ENCODE measurements around the gene SLC25A25. TPM values are rescaled to one million over a fixed set of nuclear protein-coding genes. Genes with fewer than 3 reads are reported as not detected.

Gene SLC25A25
- total RNA-seq, 4 donors from 2014 or later = 23.4 to 29.7 (median 27.2) TPM

GRCh38 chr9:128085943-128086342, 17.9 kb downstream of the SLC25A25 start:
- Histone ChIP-seq H3K4me1 (peaks cover 0 to 51% (median 27%) of the 10 kb centered on the region in 4 donors), H3K27ac (no peak overlapping the region), H3K36me3 (no peaks in the 10 kb centered on the region), H3K4me3 (no peak overlapping the region), H3K27me3 (no peaks in the 10 kb centered on the region), H3K9me3 (no peaks in the 10 kb centered on the region)
- no peak for DNase-seq (ENCODE audit: low spot score in 2 of 2)
- TF ChIP-seq, protein P1, sequence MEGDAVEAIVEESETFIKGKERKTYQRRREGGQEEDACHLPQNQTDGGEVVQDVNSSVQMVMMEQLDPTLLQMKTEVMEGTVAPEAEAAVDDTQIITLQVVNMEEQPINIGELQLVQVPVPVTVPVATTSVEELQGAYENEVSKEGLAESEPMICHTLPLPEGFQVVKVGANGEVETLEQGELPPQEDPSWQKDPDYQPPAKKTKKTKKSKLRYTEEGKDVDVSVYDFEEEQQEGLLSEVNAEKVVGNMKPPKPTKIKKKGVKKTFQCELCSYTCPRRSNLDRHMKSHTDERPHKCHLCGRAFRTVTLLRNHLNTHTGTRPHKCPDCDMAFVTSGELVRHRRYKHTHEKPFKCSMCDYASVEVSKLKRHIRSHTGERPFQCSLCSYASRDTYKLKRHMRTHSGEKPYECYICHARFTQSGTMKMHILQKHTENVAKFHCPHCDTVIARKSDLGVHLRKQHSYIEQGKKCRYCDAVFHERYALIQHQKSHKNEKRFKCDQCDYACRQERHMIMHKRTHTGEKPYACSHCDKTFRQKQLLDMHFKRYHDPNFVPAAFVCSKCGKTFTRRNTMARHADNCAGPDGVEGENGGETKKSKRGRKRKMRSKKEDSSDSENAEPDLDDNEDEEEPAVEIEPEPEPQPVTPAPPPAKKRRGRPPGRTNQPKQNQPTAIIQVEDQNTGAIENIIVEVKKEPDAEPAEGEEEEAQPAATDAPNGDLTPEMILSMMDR (IDR thresholded peaks at IDR 0.05) = no peak
- no peak for TF ChIP-seq EP300 (IDR thresholded peaks at IDR 0.05)
- TF ChIP-seq POLR2A (IDR thresholded peaks at IDR 0.05) = no peak
- 89 to 93% methylated on average over 4 of the region's 4 CpGs for WGBS, 2 donors

- no peak for DNase-seq (ENCODE audit: low spot score in 2 of 2)
- Histone ChIP-seq H3K4me3 (no peak overlapping the region), H3K36me3 (no peaks in the 10 kb centered on the region), H3K9me3 (no peaks in the 10 kb centered on the region), H3K27me3 (no peaks in the 10 kb centered on the region), H3K27ac (no peak overlapping the region), H3K4me1 (peaks cover 0 to 51% (median 26%) of the 10 kb centered on the region in 4 donors)
- 75 to 84% methylated on average over 10 of the region's 10 CpGs for WGBS, 2 donors
- TF ChIP-seq, protein P1 (IDR thresholded peaks at IDR 0.05) = no peak
- TF ChIP-seq POLR2A (IDR thresholded peaks at IDR 0.05) (no peak), EP300 (IDR thresholded peaks at IDR 0.05) (no peak)
Measured at GRCh38 chr9:128087262-128087661, 19.2 kb downstream of the SLC25A25 start.

DNA sequence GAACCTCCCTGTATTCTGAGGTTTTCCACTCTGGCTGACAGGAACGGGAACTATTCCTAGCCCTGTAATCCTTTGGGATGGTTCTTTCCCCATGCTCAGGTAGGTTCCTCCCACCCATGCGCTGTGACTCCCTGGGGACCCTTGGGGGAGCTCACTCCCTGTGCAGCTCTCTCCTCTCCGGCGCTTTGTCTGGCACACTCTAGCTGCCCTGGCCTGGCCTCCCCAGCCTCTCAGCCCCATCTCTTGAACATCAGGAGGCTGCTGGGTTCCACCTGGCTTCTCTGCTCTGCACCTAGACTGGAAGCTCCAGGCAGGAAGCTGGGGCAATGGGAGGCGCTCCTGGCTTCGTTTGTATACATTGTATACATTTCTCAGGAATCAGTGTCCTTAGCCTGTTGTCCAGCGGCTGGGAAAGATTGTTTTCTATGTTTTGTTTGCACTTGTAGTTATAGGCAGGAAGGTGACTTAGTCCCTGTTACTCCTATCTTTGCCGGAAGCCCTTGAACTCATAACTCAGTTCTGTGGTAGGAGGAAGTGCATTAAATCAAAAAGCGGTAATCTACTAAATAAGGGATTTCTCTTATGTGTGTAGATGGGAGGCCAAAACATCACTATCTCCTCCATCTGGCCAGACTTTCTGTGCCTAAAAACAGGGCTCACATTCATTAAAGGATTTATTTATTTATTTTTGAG, 20.4 kb downstream of the SLC25A25 start:
- Histone ChIP-seq H3K4me3 (no peak overlapping the region), H3K9me3 (no peaks in the 10 kb centered on the region), H3K27me3 (no peaks in the 10 kb centered on the region), H3K36me3 (no peaks in the 10 kb centered on the region), H3K4me1 (peaks cover 0 to 56% (median 33%) of the 10 kb centered on the region in 4 donors), H3K27ac (peak overlapping the region in 2 of 4 donors; percentile 39 to 50)
- DNase-seq (ENCODE audit: low spot score in 2 of 2) = no peak
- 67% methylated on average over 9 of the region's 9 CpGs for WGBS, 2 donors
- TF ChIP-seq POLR2A (IDR thresholded peaks at IDR 0.05) = no peak
- TF ChIP-seq, protein P1 (IDR thresholded peaks at IDR 0.05) = no peak
- no peak for TF ChIP-seq EP300 (IDR thresholded peaks at IDR 0.05)

DNA sequence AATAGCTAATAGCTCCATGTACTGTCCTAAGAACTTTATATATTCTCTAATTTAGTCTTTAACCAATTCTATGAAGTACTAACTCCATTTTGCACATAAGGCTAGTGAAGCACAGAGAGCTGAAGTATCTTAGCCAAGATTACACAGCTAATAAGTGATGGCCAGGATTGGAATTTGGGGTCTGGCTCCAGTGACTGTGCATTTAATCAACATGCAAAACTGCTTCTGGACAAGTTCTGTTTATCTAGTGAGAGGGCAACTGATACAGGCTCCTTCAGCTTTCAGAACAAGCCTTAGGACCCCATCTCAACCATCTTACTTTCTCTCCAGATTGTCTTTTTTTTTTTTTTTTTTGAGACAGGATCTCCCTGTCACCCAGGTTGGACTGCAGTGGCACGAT, 21.3 kb downstream of the SLC25A25 start:
- 92 to 100% methylated on average over 1 of the region's 1 CpG for WGBS, 2 donors
- peak overlapping the region in 1 of 4 donors; percentile 28 for H3K27ac ChIP-seq
- no peaks in the 10 kb centered on the region for H3K9me3 ChIP-seq
- TF ChIP-seq EP300 (IDR thresholded peaks at IDR 0.05) (no peak), POLR2A (IDR thresholded peaks at IDR 0.05) (no peak)
- TF ChIP-seq, protein P1 (IDR thresholded peaks at IDR 0.05) = no peak
- H3K36me3 ChIP-seq = no peaks in the 10 kb centered on the region
- no peak overlapping the region for H3K4me3 ChIP-seq
- H3K4me1 ChIP-seq = peaks cover 0 to 58% (median 40%) of the 10 kb centered on the region in 4 donors
- no peaks in the 10 kb centered on the region for H3K27me3 ChIP-seq
- DNase-seq (ENCODE audit: low spot score in 2 of 2) = no peak

- TF ChIP-seq, protein P1 (IDR thresholded peaks at IDR 0.05) = no peak
- TF ChIP-seq POLR2A (IDR thresholded peaks at IDR 0.05) = peak in 1 of 2 donors; percentile 17
- no peak for TF ChIP-seq EP300 (IDR thresholded peaks at IDR 0.05)
- Histone ChIP-seq H3K9me3 (no peaks in the 10 kb centered on the region), H3K27ac (peak overlapping the region in 2 of 4 donors; percentile 95 to 99), H3K36me3 (no peaks in the 10 kb centered on the region), H3K4me1 (peaks cover 0 to 72% (median 53%) of the 10 kb centered on the region in 4 donors), H3K4me3 (peak overlapping the region in 2 of 4 donors; percentile 0 to 28), H3K27me3 (no peaks in the 10 kb centered on the region)
- 15 to 31% methylated on average over 10 to 13 of the region's 13 CpGs for WGBS, 2 donors
- DNase-seq (ENCODE audit: low spot score in 2 of 2) = peak; percentile 57 to 76
Measured at GRCh38 chr9:128091144-128091543, 23.1 kb downstream of the SLC25A25 start.
